Neural progenitor cell (in vitro differentiated cells): ENCODE results near the gene BCAS2. TPM values are rescaled to one million over a fixed set of nuclear protein-coding genes. Genes with fewer than 3 reads are reported as not detected.

Source experiments
- DNase-seq: peaks from one replicate; pipeline ENCODE4 v3.0.0-alpha.2; 2016; ENCODE audit warnings: low spot score
- H2AFZ ChIP-seq: fragments of 200-600 bp; sonication (generic); replicated peaks from 2 replicates; pipeline ENCODE4 v1.6.1; 2016; ENCODE audit warnings: antibody characterized with exemption
- H3F3A ChIP-seq: fragments of 200-600 bp; sonication (generic); 2 replicates; pipeline ENCODE4 v1.6.1; 2016; ENCODE audit warnings: antibody characterized with exemption, low read depth
- H3K27ac ChIP-seq: fragments of 200-600 bp; sonication (generic); 2 replicates; pipeline ENCODE4 v1.5.1; 2016; ENCODE audit warnings: mild to moderate bottlenecking
- H3K27me3 ChIP-seq: fragments of 200-600 bp; sonication (generic); 2 replicates; pipeline ENCODE4 v1.6.1; 2016; ENCODE audit warnings: mild to moderate bottlenecking, moderate library complexity
- H3K36me3 ChIP-seq: fragments of 200-600 bp; sonication (generic); 2 replicates; pipeline ENCODE4 v1.5.1; 2016
- H3K4me1 ChIP-seq: fragments of 200-600 bp; sonication (generic); 2 replicates; pipeline ENCODE4 v1.6.1; 2016; ENCODE audit warnings: mixed run types
- H3K4me2 ChIP-seq: fragments of 200-600 bp; sonication (generic); 2 replicates; pipeline ENCODE4 v1.6.1; 2016
- H3K4me3 ChIP-seq: fragments of 200-600 bp; sonication (generic); 2 replicates; pipeline ENCODE4 v1.5.1; 2016
- H3K79me2 ChIP-seq: fragments of 200-600 bp; sonication (generic); 2 replicates; pipeline ENCODE4 v1.6.1; 2016; ENCODE audit warnings: low read depth
- H3K9ac ChIP-seq: fragments of 200-600 bp; sonication (generic); 2 replicates; pipeline ENCODE4 v1.6.1; 2016
- H3K9me3 ChIP-seq: fragments of 200-600 bp; sonication (generic); 2 replicates; pipeline ENCODE4 v1.5.1; 2016; ENCODE audit warnings: low read depth
- H4K20me1 ChIP-seq: fragments of 200-600 bp; sonication (generic); 2 replicates; pipeline ENCODE4 v1.6.1; 2016; ENCODE audit warnings: low read depth
- H3K27ac Mint-ChIP-seq: 3 replicates; pipeline ENCODE4 v1.8.0; 2021; ENCODE audit warnings: mixed read lengths
- H3K27me3 Mint-ChIP-seq: 2 replicates; pipeline ENCODE4 v1.8.0; 2022; ENCODE audit warnings: low read depth, mild to moderate bottlenecking, inconsistent platforms, moderate library complexity, mixed read lengths; ENCODE audit not compliant: insufficient read depth
- H3K36me3 Mint-ChIP-seq: 3 replicates; pipeline ENCODE4 v1.8.0; 2021; ENCODE audit warnings: mixed read lengths
- H3K4me1 Mint-ChIP-seq: 3 replicates; pipeline ENCODE4 v1.8.0; 2021; ENCODE audit warnings: mixed read lengths
- H3K4me3 Mint-ChIP-seq: 3 replicates; pipeline ENCODE4 v1.8.0; 2021; ENCODE audit warnings: mild to moderate bottlenecking, moderate library complexity, mixed read lengths
- H3K9me3 Mint-ChIP-seq: 3 replicates; pipeline ENCODE4 v1.8.0; 2020; ENCODE audit warnings: mixed read lengths
- CTCF ChIP-seq: fragments of 200-600 bp; sonication (generic); IDR thresholded peaks from 2 replicates; pipeline ENCODE4 v1.5.1; 2017; ENCODE audit warnings: antibody characterized with exemption, mild to moderate bottlenecking
- EZH2 ChIP-seq: fragments of 200-600 bp; sonication (generic); IDR thresholded peaks from 2 replicates; pipeline ENCODE4 v1.6.1; 2017; ENCODE audit warnings: antibody characterized with exemption, mild to moderate bottlenecking, moderate library complexity
- EZH2phosphoT487 ChIP-seq: fragments of 200-600 bp; sonication (generic); IDR thresholded peaks from 2 replicates; pipeline ENCODE4 v1.6.1; 2017; ENCODE audit warnings: antibody characterized with exemption
- total RNA-seq: library from RNA; depleted of rRNA; stranded (reverse); fragments of >200 nt; gene quantifications from 2 replicates; pipeline ENCODE4 v1.2.3, GENCODE V29; 2015; ENCODE audit warnings: low replicate concordance

The BCAS2 gene
- total RNA-seq, 1 donor from 2014 or later: 92.1 TPM

- Histone ChIP-seq H3K4me3 (no peak overlapping the region), H3K27ac (no peak overlapping the region), H3F3A (no peaks in the 10 kb centered on the region), H4K20me1 (no peaks in the 10 kb centered on the region), H3K27me3 (no peaks in the 10 kb centered on the region), H3K79me2 (no peaks in the 10 kb centered on the region), H3K36me3 (no peaks in the 10 kb centered on the region), H3K9ac (no peak overlapping the region), H3K4me1 (no peaks in the 10 kb centered on the region), H3K9me3 (no peaks in the 10 kb centered on the region), H3K4me2 (no peak overlapping the region), H2AFZ (no peak overlapping the region)
- no peak for DNase-seq
- Mint-ChIP-seq H3K27me3 (no peaks in the 10 kb centered on the region), H3K4me1 (no peaks in the 10 kb centered on the region), H3K9me3 (no peaks in the 10 kb centered on the region), H3K4me3 (no peak overlapping the region), H3K36me3 (no peaks in the 10 kb centered on the region), H3K27ac (no peak overlapping the region)
- TF ChIP-seq EZH2phosphoT487 (no peak), CTCF (no peak), EZH2 (no peak)
Observed at GRCh38 chr1:114609026-114609425, 27.6 kb upstream of the BCAS2 start.

GRCh38 chr1:114607223-114607622 is 25.8 kb upstream of the BCAS2 start:
- Histone ChIP-seq H3K4me2 (no peak overlapping the region), H3K4me3 (no peak overlapping the region), H3K27ac (no peak overlapping the region), H3K9me3 (no peaks in the 10 kb centered on the region), H3K27me3 (no peaks in the 10 kb centered on the region), H3K4me1 (no peaks in the 10 kb centered on the region), H3K36me3 (no peaks in the 10 kb centered on the region), H3K9ac (no peak overlapping the region), H3F3A (no peaks in the 10 kb centered on the region), H3K79me2 (no peaks in the 10 kb centered on the region), H4K20me1 (no peaks in the 10 kb centered on the region), H2AFZ (no peak overlapping the region)
- no peaks in the 10 kb centered on the region for H3K9me3 Mint-ChIP-seq
- no peaks in the 10 kb centered on the region for H3K4me1 Mint-ChIP-seq
- no peak overlapping the region for H3K4me3 Mint-ChIP-seq
- H3K27ac Mint-ChIP-seq: no peak overlapping the region
- no peaks in the 10 kb centered on the region for H3K27me3 Mint-ChIP-seq
- no peak for DNase-seq
- H3K36me3 Mint-ChIP-seq: no peaks in the 10 kb centered on the region
- TF ChIP-seq CTCF (no peak), EZH2phosphoT487 (no peak), EZH2 (no peak)

- peaks cover 2% of the 10 kb centered on the region for H3K27me3 Mint-ChIP-seq
- TF ChIP-seq EZH2 (no peak), CTCF (no peak), EZH2phosphoT487 (no peak)
- no peak overlapping the region for H3K4me2 ChIP-seq
Observed at GRCh38 chr1:114597949-114598348, 16.5 kb upstream of the BCAS2 start.

More at GRCh38 chr1:114597949-114598348, 16.5 kb upstream of the BCAS2 start:
- Histone ChIP-seq H3K27me3 (no peaks in the 10 kb centered on the region), H3K79me2 (no peaks in the 10 kb centered on the region), H3F3A (no peaks in the 10 kb centered on the region), H3K36me3 (no peaks in the 10 kb centered on the region), H3K4me1 (no peaks in the 10 kb centered on the region), H3K9ac (no peak overlapping the region), H3K9me3 (no peaks in the 10 kb centered on the region), H3K27ac (no peak overlapping the region), H4K20me1 (no peaks in the 10 kb centered on the region), H3K4me3 (no peak overlapping the region), H2AFZ (no peak overlapping the region)
- no peak for DNase-seq
- Mint-ChIP-seq H3K9me3 (no peaks in the 10 kb centered on the region), H3K4me1 (no peaks in the 10 kb centered on the region), H3K4me3 (no peak overlapping the region), H3K27ac (no peak overlapping the region), H3K36me3 (no peaks in the 10 kb centered on the region)
